HG02943 (cell line): Measurements from ENCODE around the gene SLC8A3.
"Not testable (repeated sequence)": the region's sequence is repeated elsewhere in the genome, so short reads cannot be mapped to it uniquely, and the experiment has no call there.

Experiments used
- ATAC-seq: cut with Tn5 transposase; IDR thresholded peaks from one replicate; pipeline ENCODE4 v1.9.1; 2021; ENCODE audit warnings: mild to moderate bottlenecking, low read depth, moderate library complexity; ENCODE audit not compliant: unreplicated experiment

SLC8A3 gene, protein sequence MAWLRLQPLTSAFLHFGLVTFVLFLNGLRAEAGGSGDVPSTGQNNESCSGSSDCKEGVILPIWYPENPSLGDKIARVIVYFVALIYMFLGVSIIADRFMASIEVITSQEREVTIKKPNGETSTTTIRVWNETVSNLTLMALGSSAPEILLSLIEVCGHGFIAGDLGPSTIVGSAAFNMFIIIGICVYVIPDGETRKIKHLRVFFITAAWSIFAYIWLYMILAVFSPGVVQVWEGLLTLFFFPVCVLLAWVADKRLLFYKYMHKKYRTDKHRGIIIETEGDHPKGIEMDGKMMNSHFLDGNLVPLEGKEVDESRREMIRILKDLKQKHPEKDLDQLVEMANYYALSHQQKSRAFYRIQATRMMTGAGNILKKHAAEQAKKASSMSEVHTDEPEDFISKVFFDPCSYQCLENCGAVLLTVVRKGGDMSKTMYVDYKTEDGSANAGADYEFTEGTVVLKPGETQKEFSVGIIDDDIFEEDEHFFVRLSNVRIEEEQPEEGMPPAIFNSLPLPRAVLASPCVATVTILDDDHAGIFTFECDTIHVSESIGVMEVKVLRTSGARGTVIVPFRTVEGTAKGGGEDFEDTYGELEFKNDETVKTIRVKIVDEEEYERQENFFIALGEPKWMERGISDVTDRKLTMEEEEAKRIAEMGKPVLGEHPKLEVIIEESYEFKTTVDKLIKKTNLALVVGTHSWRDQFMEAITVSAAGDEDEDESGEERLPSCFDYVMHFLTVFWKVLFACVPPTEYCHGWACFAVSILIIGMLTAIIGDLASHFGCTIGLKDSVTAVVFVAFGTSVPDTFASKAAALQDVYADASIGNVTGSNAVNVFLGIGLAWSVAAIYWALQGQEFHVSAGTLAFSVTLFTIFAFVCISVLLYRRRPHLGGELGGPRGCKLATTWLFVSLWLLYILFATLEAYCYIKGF

DNA sequence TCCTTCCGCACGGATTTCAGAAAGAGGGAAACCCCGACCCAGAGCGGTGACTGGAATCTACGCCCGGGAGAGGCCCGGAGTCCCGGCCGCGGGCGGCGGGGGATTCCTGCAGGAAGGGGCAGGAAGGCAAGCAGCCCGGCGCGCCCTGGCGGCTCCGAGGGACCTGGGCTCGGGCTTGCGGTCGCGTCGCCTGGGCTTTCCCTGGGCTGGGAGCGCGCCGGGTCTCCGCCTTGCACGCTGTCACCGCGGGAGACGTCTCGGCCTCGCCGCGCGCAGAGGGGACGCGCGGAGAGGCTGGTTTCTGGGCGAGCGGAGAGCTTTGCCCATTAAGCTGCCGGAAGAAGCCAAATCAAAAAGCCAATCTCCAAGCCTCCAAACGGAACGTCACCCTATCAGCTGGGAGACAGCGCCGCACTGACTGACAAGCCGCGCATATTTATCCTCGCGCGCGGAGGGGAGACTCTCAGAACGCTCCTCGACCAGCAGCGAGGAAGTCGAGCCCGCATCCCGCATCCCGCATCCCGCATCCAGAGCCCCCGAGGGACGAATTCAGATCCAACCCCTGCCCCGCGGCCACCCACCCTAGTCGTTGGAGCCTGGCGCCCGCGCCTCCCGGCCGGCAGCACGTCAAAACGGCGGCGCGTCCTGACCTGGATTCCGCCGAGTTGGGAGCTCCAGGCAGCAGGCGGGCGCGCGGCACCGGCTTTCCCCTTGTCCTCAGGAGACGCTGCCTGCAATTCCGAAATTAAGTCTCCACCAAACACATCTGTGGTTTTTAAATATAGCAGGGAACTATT, at the start of gene SLC8A3:
SLC8A3 (minus strand) TSS at position 293 of the 797 bp plus-strand sequence. CDS start 20,529 bp downstream, outside the sequence.
- ATAC-seq: no peak

DNA sequence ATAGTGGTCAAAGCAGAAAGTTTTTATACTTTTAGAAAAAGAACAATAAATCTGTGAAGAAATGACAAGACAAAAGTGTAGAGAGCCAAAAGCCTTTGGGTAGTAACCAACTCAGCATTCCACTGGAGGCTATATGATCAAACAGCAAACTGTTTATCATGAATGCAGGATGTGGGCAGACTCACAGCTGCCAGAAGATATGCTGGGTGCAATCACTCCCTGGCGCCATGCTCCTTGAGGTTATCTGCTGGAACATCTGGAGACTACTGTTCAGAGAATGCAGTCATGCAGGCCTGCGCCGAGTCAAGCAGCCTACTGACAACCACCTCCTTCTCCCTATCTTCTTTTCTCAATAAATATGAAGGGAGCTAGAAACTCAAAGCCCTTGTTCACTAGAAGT, 49.0 kb upstream of the SLC8A3 start:
- no peak for ATAC-seq

DNA sequence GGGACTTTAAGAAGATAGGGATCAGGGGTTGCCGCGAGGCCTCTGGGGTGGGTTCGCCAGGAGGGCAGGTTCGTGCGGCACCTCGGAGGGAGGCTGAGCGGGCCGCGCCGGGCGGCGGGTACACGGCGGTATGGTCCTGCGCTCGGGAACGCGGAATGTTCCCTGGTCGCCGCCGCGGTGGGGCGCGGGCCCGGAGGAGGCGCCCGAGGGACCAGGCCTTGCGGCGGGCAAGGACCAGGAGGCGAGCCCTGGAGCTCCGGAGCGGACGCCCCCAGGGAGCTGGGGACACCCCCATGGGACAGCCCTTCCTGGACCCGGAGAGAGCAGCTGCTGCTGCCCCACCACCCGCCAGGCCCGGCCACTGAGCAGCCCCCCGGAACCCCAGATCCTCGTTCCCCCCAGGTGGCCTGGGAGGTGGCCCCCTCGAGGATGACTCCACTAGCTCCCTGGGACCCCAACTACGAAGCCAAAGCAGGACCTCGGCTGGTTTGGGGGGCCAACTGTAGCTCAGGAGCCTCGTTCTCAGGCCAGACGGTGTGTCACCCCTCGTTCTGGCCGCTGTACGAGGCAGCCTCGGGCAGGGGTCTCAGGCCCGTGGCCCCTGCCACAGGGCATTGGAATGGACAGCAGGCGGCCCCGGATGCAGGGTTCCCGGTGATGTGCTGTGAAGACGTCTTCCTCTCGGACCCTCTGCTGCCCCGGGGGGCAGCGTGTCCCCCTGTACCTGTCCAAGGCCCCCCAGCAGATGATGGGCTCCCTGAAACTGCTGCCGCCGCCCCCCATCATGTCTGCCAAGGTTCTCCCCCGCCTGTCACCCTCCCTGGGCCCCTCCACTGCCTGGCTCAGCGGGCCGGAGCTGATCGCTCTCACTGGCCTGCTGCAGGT, 45.6 kb upstream of the SLC8A3 start:
- ATAC-seq: no peak

DNA sequence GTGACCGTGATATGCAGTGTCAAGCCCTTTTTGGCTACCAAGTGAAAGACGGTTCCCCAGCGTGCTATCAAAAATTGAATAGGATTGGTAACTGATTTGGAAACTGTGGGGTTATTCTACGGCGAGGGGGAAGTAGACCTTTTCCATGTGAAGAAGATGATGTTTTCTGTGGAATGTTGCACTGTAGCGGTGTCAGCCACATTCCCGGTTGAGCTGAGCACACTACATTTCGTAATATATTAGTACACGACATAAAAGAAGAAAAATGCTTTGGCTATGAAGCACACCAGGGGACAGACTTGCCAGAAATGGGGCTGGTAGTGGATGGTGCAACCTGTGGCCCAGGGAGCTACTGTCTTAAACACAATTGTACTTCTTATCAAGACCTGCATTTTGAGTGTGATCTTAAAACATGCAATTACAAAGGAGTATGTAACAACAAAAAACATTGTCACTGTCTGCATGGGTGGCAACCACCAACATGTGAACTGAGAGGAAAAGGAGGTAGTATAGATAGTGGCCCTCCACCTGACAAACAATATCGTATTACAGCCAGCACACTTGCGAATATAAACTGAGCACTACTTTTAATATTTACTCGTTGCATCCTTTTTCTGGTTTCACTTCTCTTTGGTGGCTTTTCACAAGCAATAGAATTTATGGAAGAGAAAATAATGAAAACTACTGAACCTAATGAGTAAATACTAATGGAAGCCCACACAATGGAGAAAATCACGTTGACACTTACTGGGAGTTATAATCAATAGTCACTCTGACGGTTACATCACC, 43.2 kb upstream of the SLC8A3 start:
- ATAC-seq: not testable (repeated sequence)

DNA sequence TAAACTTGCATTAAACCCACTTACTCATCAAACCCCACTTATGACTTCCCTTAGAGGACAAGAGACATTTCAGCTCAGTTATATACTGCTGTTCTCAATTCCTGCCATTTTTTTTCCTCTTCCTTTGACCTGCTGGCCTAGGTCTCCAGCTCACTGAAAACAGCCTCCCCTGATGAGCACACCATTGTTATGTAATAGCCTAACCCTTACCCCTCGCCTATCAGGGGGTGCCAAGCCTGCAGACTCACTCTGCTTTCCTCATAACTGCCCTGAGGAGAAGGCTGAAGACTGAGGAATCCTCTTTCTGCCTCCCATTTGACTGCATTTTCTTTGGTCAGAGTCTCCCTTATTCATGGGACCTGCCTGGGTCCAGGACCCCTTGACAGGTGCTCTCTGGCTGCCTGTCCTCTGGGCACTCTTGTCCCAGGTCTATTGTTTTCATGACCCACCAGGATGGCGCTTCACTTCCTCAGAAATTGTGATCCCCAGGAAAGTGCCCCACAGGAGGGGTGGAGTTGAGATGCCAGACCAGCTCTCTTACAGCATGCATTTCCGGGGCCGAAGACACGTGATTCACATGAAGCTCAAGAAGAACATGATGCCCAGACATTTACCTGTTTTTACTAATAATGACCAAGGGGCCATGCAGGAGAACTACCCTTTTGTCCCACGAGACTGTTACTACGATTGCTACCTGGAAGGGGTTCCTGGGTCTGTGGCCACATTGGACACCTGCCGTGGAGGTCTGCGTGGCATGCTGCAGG, 41.3 kb upstream of the SLC8A3 start:
- ATAC-seq: not testable (repeated sequence)

DNA sequence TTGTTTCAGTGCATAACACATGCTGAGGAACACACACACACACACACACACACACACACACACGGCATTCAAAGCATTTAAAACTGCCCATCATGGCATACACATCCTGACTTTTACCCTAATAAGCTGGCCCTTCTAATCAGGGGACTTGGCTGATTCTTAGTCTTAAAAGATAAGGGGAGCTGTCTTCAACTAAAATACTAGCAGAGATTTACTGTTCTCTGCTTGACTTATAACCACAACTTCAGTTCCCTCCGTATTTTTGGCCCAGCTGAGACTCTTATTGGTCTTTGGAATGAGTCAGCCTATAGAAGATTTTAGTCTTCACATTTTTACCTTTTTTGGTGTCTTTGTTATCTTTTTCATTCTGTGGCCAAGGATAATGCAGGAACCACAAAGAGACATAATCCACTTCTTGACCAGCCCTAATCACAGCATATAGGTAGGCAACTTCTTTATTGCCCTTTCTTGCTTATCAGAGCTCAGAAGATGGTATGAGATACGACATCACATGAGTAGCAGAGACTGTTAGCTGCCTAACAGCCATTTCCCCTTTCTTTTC, 25.1 kb upstream of the SLC8A3 start:
- no peak for ATAC-seq

DNA sequence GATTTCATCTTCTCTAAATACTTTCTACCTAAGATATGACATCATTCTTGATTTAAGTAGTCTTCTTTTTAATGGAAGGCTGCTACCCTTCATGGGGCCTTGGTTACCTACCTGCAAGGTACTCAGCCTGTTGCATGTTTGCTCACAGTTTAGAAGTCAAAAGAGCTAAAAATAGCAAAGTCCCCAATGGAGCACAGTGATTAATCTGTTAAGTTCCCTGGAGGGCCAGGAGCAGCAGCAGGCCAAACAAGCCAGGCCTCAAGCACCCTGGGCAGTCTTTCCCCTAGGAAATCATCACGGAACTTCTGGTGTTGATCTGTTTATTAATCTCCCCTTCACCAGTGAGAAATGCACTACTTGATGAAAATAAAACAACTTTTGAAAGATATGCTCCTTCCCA, 24.0 kb upstream of the SLC8A3 start:
- no peak for ATAC-seq

DNA sequence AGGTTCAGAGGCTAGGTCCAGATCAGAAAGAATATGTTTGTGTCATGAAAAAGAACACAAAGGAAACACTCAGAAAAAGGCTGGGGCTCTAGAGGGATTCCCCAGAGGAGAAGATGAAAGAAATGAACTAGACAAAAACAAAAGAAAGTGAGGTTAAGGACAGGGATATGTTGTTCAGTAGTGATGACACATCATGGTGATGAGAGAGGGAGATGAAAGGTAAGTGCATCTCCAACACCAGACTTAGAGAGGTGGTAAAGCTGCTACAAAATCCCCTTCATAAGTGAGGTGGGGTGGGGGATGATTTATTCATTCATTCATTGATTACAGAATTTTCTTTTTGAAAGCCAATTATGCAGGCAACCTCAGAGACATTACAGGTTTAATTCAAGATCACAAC, 19.6 kb upstream of the SLC8A3 start:
- ATAC-seq: no peak

DNA sequence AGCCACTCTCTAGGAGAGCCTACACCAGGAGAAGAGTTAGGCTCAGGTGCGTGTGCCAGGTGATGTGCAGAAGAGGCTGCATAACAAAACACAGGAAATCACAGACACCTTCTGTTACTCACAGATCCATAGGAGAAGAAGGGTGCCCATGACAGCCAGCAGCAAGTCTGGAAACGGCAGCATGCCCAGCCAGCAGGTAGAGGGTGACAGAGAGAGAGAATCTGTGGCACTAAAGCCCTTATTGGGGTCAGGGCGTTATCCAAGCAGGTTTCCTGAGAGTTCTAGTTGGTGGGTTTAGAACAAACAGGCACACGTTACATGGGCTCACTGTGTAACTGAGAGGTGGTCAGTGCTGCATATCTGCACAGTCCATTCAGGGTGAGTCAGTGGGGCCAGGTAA, 14.9 kb upstream of the SLC8A3 start:
- no peak for ATAC-seq

DNA sequence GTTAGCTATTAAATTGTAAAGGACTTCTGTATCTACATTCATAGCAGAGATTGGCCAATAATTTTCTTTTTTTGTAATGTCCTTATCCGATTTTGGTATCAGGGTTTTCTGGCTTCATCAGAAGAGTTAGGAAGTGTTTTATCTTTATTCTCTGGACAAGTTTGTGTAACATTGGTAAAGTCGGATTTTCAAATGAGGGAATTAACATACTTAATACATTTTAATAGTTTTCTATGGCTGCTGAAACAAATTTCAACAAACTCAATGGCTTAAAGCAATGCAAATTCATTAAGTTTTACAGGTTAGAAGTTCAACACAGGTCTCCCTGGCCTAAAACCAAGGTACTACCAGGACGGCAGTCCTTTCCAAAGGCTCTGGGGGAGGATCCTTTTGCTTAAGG, 13.2 kb upstream of the SLC8A3 start:
- no peak for ATAC-seq

DNA sequence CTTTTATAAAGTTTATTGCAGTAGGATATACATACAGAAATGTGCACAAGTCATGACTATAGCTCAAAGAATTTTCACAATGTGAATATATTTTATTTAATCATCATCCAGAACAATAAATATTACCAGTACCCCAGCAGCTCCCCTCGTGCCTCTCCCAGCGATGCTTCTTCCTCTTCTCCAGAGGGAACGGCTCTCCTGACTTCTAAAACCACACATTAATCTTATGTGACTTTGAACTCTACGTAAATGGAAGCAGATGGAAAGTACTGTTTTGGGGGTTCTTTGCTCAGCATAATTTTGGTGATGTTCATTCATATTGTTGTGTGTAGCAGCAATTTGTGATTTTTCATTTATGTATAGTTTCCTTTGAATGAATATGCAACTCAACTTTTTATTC, 4.6 kb upstream of the SLC8A3 start:
- no peak for ATAC-seq

DNA sequence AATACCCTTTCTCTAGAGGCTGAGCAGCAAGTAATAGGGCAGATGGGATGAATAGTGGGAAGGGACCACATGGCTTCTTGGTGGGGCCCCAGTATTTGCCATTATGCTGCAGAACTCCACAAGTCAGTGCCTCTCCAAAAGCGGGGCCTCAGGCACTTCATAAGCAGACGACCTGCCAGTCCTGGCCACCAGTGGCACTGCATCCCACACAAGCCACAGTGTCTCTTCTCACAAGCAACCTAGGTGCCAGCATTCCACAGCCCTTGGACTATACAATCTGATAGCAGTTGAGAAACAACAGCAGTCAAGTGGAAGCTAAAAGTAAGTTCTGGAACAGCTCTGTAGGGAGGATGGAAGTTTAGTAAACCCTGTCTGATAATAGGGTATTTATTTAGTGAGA, 4.2 kb upstream of the SLC8A3 start:
- no peak for ATAC-seq

DNA sequence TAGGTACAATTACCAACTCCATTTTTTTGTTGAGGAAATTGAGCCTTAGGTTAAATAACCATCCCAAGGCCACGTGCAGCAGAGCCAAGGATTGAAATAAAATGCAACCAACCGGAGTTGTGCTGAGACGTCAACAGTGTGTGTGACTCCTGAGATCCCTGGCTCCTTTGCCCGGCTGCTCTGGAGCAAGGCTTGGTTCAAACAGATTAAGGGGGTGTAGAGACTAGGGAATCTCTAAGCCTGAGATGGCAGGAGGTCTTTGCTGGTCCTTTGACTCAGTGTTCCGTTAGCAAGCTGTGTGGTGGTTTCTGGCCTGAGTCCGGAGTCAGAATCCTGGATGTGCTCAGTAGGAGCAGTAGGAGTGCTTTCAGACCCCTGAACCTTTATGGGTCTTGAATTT, 1.4 kb upstream of the SLC8A3 start:
- ATAC-seq: no peak

DNA sequence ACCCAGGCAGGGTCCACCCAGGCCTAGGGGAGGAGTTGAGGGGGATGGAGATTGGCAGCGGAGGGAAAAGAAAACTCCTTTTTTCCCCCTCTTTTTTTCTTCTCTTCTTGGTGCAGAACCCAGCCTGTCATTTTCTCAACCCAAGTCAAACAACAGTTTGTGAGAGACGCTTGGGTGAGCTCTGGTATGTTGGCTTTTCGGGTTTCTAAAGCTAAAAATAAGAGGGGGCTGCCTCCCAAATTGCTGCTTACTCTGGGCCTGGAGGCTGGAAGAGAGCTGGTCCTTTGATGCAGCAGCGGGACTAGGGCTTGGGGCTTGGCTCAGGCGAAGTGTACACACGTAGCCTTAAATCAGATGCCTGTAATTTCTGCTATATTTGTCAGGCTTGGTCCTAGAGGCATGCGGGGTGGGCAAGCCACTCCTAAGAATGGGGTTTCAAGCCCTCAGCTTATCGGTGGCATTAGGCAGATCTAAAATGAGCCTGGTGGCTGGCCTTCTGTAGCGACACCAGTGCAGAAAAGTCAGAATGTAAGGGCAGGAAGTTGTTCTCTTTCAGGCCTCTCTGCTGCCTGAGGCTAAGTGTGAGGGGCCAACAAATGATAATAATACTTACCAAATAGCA, 816 bp upstream of the SLC8A3 start:
- ATAC-seq: no peak

DNA sequence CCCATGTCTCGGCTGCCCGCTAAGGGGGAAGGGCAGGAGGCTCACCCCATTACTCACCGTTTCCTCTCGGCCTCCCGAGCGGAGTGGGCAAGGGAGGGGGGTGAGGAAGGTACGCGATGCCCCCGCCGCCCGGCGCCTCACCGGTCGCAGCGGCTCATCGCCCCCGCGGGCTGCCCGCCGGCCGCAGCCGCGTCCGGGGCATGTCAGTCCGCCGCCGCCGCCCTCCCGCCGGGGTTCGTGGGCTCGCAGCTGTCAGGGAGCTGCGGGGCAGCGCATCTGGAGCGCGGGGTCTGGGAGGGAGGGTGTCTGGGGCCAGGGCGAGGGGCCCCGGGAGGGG, 461 bp downstream of the SLC8A3 start:
- no peak for ATAC-seq

DNA sequence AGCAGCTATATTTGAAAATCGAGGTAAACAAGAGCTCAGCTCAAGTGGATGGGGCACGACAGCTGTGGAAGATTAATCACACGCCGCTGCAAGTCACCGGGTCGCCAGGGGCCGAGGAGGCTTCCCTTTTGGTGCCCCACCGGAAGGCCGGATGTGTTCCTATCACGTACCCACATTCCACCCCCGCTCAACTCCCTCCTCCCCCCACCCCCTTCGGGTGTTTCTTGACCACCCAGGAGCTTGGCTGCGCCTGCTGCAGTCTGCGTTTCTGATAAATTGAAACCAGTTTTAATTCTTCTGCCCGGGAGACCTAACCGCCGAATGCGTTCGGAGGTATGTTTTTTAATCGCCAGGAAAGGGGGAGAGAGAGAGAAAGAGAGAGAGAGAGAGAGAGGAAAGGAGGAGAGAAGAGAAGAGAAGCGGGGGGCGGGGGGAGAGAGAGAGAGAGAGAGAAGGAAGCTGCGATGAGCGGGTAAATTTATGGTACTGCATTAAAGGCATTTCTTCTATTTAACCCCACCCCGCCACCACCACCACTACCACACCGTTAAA, 1.8 kb downstream of the SLC8A3 start:
- no peak for ATAC-seq

DNA sequence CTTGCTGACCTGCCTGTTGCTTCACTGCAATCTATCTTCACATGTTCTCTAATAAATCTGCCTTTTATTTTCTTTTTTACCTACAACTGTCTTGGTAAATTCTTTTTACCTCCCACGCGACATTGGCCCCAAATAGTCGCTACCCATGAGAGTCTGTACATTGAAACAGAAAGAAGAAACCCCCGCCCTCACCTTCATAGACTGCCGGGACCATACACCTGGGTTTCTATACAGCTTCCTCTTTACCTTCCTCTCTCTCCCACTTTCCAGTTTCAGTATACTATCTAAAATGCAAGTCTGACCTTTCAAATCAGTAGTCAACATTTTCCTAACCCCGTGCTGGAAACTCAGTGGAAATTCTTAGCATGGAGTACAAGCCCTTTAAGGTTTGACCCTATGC, 4.8 kb downstream of the SLC8A3 start:
- no peak for ATAC-seq
